GM11168 (cell line): Measurements from ENCODE around the gene TOPBP1.
"Not testable (repeated sequence)": the region's sequence is repeated elsewhere in the genome, so short reads cannot be mapped to it uniquely, and the experiment has no call there.

Experiments
- in situ Hi-C: fragments of 300-500 bp; cut with MboI; formaldehyde crosslinking; loops from one replicate; pipeline ENCODE4 v1.12.0; 2022; ENCODE audit warnings: low sequenced_read_pairs; ENCODE audit not compliant: unreplicated experiment

The TOPBP1 gene

DNA sequence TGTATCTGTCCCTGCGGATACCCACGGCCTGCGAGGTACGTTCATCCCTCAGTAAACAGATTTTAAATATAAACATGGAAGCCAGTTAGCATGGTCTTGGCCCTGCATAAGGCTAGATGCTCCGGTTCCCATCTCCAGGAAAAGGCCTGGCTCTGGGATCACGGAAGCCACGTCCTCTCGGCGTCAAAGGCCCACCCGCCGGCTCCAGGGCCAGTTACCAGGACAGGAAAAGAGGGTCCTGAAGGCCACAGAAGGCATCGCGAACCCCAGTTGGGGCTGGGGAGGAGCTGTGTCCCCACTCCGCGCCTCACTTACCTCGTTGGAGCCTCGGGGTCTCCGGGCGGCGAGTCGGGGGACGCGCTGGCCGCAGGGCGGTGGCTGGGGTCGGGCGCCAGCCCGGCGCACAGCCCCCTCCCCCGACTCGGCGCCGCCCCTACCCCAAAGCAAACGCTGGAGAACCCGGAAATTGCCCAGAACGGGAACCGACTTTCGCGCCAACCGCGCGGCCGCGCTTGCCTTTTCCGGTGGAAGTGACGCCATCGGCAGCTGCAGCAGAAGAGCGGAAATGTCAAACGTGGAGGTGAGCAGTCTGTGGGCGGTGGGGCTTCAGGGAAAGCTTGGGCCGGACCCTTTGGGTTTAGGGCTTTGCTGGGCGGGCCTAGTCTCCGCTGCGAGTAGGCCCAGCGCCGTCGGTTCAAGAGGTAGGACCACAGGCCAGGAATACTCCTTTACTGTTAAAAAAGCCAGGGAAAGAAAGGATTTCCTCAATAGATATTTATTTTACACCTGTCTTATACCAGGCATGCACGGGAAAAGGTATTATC lies at the start of gene TOPBP1:
Gene TOPBP1 (minus strand): TSS at position 488 of the 824 bp plus-strand sequence. CDS start 814 bp downstream, outside the sequence.
- in situ Hi-C loops, result loop anchor here (10.0 kb wide), 1 partner anchor 133 kb away; no protein-coding TSS in a partner anchor

DNA sequence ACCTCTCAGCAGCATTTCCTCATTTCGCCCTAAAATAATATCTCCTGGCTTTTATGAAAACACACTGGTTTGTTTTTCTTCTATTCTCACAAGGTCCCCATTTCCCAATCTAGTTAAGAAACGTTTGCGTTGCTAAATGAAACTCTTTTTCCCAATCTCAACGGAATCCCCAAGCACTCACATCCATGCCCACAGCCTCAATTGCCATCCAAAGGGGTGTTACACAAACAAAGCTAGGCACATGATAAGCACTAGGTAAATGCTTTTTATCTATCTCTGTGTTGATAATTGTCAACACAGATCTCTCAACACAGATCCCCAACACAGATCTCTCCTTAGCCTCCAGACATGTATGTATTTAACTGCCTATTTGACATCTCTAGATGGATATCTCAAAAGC lies 49.3 kb upstream of the TOPBP1 start:
- in situ Hi-C loops, result no loop called here

DNA sequence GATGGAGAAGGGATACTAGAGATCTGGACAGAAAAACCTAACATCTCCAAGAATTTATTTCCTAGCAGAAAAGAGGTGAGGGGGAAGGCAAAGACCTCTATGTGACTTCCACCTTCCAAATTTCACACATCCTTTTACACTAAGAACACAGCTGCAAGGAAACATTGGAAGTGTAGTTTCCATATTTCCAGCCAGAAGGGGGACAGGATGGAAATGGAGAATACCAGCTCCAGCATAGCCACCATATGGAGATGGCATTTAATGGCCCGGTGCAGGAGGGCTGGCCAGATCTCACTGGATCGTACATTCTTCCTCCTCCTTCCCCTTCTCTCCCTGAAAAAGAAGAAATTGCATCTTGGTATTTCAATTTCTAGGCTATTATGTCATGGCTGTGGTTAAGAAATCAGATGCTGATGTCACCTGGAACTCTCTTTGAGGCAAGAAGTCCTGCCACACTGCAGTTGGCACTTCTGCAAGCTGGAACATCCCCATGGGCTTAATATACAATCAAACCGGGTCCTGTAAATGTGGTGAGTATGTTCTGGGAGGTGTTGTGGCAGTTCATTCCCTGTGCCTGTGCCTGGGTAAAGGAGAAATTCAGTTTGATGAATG lies 47.5 kb upstream of the TOPBP1 start:
- in situ Hi-C loops, result no loop called here

DNA sequence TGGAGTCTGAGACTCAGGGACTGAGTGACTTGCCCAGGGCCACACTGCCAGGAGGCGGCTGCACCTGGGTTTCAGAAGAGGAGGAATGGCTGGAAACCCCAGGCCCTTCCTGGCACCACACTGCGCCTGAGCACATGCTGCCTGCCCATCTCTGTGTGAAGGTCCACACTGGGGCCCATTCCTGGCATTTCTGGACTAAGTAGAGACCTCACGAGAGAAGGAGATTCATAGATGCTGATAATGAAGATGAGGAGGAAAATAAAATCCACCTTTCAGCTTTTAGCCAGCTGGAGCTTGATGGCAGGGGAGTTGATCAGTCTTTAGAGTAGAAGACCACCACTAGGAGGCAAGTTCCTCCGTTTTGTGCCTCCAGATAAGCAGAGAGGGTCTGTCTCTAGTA lies 44.3 kb upstream of the TOPBP1 start:
- in situ Hi-C loops, result no loop called here

DNA sequence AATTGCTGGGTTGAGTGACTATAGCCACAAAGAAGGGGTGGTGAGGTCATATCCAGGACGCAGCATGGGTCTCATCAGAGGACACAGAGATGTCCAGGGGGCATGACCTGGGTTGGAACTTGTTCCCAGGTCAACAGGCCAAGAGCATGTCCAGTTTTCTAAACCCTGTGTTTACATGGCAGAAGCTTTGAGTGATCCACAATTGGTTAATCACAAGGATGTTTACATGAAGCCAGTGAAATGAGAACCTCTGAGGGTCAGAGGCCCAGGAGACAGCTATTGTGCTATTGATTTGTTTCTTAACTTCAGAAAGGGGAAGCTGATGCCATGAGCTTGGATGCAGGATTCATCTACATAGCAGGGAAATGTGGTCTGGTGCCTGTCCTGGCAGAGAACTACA lies 42.2 kb upstream of the TOPBP1 start:
- in situ Hi-C loops, result no loop called here

GRCh38 chr3:133701435-133702358 lies 40.0 kb upstream of the TOPBP1 start:
- in situ Hi-C loops, result no loop called here

DNA sequence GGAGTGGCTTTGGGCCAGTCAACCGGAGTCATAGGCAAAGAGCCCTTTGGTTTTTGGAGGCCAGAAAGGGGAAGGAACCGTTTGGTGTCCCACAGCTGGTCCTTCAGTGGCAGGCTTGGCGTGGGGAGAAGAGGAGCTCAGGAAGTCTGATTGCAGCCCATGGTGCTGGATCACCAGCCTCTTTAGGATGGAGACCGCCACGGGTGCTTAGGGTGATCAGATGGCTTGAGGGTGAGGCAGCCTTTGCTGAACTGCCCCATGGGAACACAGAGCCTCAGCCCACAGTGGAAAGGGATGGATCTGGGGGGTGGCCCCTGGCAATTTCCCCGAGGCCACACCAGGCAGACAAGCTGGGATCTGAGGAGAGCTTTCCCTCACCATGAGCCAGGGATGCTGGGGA lies 38.6 kb upstream of the TOPBP1 start:
- in situ Hi-C loops, result no loop called here

DNA sequence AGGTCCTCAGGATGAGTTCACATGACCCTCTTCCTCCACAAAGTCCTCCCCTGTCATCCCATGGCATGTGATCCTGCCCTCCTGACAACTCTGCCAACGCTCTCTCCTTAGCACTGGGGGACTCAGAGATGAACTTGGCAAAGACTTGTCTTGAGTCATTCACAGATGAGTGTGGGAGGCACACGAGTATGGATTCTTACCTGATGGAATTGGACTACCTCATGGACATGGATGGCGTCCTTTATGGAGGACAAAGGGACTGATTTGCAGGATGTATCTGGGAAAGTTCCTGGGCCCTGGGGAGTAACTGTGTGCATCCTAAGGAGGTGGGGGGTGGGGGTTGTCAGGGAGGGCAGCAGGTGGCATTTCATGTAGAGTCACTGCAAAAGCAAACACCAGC lies 38.2 kb upstream of the TOPBP1 start:
- in situ Hi-C loops, result no loop called here

GRCh38 chr3:133699467-133699866 lies 37.7 kb upstream of the TOPBP1 start:
- in situ Hi-C loops, result no loop called here

- in situ Hi-C loops, result no loop called here
Observed at GRCh38 chr3:133697960-133698359, 36.2 kb upstream of the TOPBP1 start.

DNA sequence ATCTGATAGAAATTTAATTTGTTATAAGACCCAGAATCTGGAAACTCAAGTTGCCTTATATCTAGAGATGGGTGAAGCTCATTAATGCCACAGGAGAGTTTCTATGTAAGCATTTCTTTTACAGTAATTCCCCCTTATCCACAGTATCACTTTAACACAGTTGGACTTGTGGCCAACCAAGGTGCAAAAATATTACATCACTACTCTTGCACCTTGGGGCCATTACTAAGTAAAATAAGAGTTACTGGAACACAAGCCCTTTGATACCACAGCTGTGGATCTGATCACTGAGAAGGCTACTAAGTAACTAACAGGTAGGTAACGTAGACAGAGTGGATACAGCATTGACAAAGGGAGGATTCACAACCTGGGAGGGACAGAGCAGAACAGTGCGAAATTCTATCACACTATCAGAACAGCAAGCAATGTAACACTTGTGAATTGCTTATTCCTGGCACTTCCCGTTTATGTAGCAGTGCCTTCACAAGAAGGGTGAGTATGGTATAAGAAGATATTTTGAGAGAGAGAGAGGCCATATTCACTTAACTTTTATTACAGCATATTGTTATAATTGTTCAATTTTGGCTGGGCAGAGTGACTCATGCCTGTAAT lies 33.9 kb upstream of the TOPBP1 start:
- in situ Hi-C loops, result no loop called here

DNA sequence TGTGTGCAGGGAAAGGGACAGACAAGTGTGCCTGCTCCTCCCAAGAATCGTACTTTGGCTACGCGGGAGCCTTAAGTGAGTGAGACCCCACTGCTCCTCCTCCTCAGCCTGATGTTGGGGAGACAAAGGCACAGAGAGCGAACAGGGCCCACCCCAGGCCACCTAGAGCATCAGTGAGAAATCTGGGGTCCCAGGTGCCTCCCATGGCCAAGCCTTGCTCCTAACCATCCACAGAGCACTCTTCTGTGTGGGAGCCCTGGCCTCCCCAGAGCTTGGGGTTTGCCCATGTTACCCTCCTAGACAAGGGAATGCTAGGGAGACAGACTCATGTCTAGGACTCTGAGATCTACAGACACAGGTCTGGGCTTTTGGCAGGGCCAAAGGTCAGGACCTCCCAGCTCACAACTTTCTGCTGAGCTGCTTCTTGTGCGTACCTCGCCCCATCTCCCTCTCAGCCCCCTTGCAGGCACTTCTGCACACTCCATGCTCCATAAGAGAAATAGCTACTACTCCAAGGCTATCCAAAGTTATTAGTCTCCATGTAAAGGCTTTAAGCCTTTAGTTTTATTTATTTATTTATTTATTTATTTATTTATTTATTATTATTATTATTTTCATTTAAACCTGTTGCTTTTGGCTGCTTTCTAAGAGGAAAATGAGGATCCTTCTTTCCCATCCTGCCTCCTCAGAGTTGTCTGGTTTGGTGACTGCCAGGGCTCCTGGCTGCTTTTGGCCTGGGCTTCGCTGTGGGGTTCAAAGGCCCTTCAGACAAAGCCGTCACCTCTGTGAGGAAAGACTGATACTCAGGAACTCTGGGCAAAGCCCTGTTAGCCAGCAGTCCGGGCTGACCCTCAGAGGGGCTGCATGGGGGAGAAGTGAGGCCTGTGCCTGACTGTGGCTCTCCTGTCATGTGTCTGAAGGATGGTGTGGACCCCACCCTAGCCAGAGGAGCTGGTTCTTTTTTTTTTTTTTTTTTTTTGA lies 32.8 kb upstream of the TOPBP1 start:
- in situ Hi-C loops, result no loop called here

- in situ Hi-C loops, result no loop called here
Observed at GRCh38 chr3:133693821-133694220, 32.1 kb upstream of the TOPBP1 start.

DNA sequence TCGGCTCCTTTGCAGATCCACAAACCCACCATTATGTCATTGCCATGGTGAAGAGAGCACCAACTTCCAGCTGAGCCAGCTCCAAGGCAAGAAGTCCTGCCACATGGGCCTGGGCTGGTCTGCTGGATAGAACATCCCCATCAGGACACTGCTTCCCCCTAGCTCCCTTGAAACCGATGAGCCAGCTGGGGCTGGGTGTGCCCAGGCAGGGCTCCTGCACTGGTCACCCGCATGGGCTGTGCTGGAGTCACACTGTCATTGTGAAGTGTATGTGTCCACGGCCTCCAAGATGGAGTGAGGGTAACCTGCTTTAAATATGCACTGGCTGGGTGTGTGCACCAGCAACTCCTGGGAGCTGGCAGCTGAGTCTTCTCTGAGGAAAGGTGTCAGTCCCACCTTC lies 31.0 kb upstream of the TOPBP1 start:
- in situ Hi-C loops, result no loop called here

- in situ Hi-C loops, result no loop called here
Observed at GRCh38 chr3:133691273-133692107, 29.7 kb upstream of the TOPBP1 start.

GRCh38 chr3:133677993-133678392 lies 16.3 kb upstream of the TOPBP1 start:
- in situ Hi-C loops, result not testable (repeated sequence)

- in situ Hi-C loops, result no loop called here
Observed at GRCh38 chr3:133676336-133677118, 14.8 kb upstream of the TOPBP1 start.
